Cardiac fibroblast (primary cell): Measurements from ENCODE around the gene PLET1.

Experiments used
- DNase-seq, 2 donors: peaks; one replicate each; pipeline versions ENCODE4 v3.0.0 to v3.0.0-alpha.2; 2010; ENCODE audit warnings: low read depth in 2 of 2
- H3K4me3 ChIP-seq, 2 donors: replicated peaks in 1 of 2; 1 replicate in 1 of 2; 2 replicates in 1 of 2; pipeline ENCODE4 v1.5.1; 2011; ENCODE audit warnings: low read depth in 2 of 2, low read length in 2 of 2, mild to moderate bottlenecking in 2 of 2, moderate library complexity in 1 of 2
- CTCF ChIP-seq: IDR thresholded peaks from one replicate; pipeline ENCODE4 v1.5.1; 2011; ENCODE audit warnings: low read depth, mild to moderate bottlenecking, low read length, inconsistent platforms

Gene PLET1

GRCh38 chr11:112302226-112302868, 41.7 kb upstream of the PLET1 start:
- DNase-seq, result peak; percentile 29 to 30
- no peak for TF ChIP-seq CTCF
- no peak overlapping the region for H3K4me3 ChIP-seq

- DNase-seq, result no peak
- no peak overlapping the region for H3K4me3 ChIP-seq
- TF ChIP-seq CTCF, result no peak
Observed at GRCh38 chr11:112300094-112300786, 39.6 kb upstream of the PLET1 start.

GRCh38 chr11:112298535-112298934, 37.9 kb upstream of the PLET1 start:
- no peak overlapping the region for H3K4me3 ChIP-seq
- no peak for TF ChIP-seq CTCF
- DNase-seq, result no peak

- no peak overlapping the region for H3K4me3 ChIP-seq
Observed at GRCh38 chr11:112297248-112297866, 36.7 kb upstream of the PLET1 start.

GRCh38 chr11:112296044-112296443, 35.4 kb upstream of the PLET1 start:
- TF ChIP-seq CTCF, result no peak
- no peak for DNase-seq
- no peak overlapping the region for H3K4me3 ChIP-seq

More at GRCh38 chr11:112297248-112297866, 36.7 kb upstream of the PLET1 start:
- DNase-seq, result no peak
- TF ChIP-seq CTCF, result no peak

- no peak for TF ChIP-seq CTCF
- DNase-seq, result no peak
- no peak overlapping the region for H3K4me3 ChIP-seq
Observed at GRCh38 chr11:112294688-112295340, 34.2 kb upstream of the PLET1 start.
